ENCODE measurements around the gene CACNB2. TPM values are rescaled to one million over a fixed set of nuclear protein-coding genes. Genes with fewer than 3 reads are reported as not detected.

CACNB2 gene
- total and polyA plus RNA-seq, 10 of the 15 experiments (the other 5 are each of a cell fraction or from before 2014, with no cell fraction given) = 0.62 to 8.1 (median 1.2) TPM

- Histone ChIP-seq H3K79me2 (ENCODE audit: control insufficient read depth, insufficient read depth, low read length) (no peaks in the 10 kb centered on the region), H3K9ac (ENCODE audit: control insufficient read depth, insufficient read depth, low read length) (no peak overlapping the region), H3K27ac (ENCODE audit: control insufficient read depth, insufficient read depth) (no peak overlapping the region), H3K4me2 (ENCODE audit: control insufficient read depth, insufficient read depth) (no peak overlapping the region), H3K27me3 (replicated peaks in 1 of 2; ENCODE audit: control insufficient read depth in 2 of 2, insufficient read depth in 2 of 2, low read length in 1 of 2) (no peaks in the 10 kb centered on the region), H3K4me1 (ENCODE audit: control insufficient read depth, insufficient read depth, low read length) (no peaks in the 10 kb centered on the region), H4K20me1 (ENCODE audit: control insufficient read depth, insufficient read depth) (no peaks in the 10 kb centered on the region), H3K36me3 (ENCODE audit: control insufficient read depth in 2 of 2, insufficient read depth in 2 of 2, low read length in 1 of 2) (no peaks in the 10 kb centered on the region), H3K9me3 (replicated peaks; ENCODE audit: control insufficient read depth, insufficient read depth, low read length) (no peaks in the 10 kb centered on the region), H2AFZ (ENCODE audit: control insufficient read depth, low read depth, low read length) (no peak overlapping the region), H3K4me3 (no peak overlapping the region)
- 67% methylated on average over 5 of the region's 5 CpGs for WGBS (ENCODE audit: insufficient coverage, insufficient replicate concordance, low lambda C conversion rate, missing lambda C conversion rate)
- CTCF ChIA-PET = interaction anchor here (2.1 to 2.4 kb wide), 2 partner anchors 10 kb away, joined by 6 to 7 read pairs; no protein-coding TSS in a partner anchor
- intact Hi-C loops (cut with micrococcal nuclease; ENCODE audit: unreplicated experiment) = no loop called here
- RAD21 ChIA-PET (ENCODE audit: unreplicated experiment) = no interaction called here
- POLR2A ChIA-PET = no interaction called here
- SMC1A ChIA-PET (ENCODE audit: uncharacterized antibody, unreplicated experiment) = interaction anchor here (1.1 to 1.8 kb wide), 2 partner anchors 10 to 14 kb away, joined by 3 to 5 read pairs; no protein-coding TSS in a partner anchor
- DNase-seq (ENCODE audit: low read depth, low spot score) = no peak
- TF ChIP-seq RCOR1 (conservative IDR thresholded peaks at IDR 0.05; ENCODE audit: low read depth, low read length) (no peak), KAT2A (conservative IDR thresholded peaks at IDR 0.05; ENCODE audit: control insufficient read depth, low read depth, low read length) (no peak), SIX5 (IDR thresholded peaks at IDR 0.05; ENCODE audit: low read depth, low read length, severe bottlenecking) (no peak), REST (IDR thresholded peaks at IDR 0.05; ENCODE audit: low read depth, low read length) (no peak), RFX5 (IDR thresholded peaks at IDR 0.05; ENCODE audit: low read depth, low read length) (no peak), IKZF2 (IDR thresholded peaks at IDR 0.05) (no peak), IRF3 (IDR thresholded peaks at IDR 0.05) (no peak), JUND (IDR thresholded peaks at IDR 0.05; ENCODE audit: low read depth, low read length) (no peak), EED (IDR thresholded peaks at IDR 0.05; ENCODE audit: low read depth) (no peak), CBX5 (IDR thresholded peaks at IDR 0.05; ENCODE audit: low read depth) (no peak), RBBP5 (conservative IDR thresholded peaks at IDR 0.05) (no peak), ZBED1 (IDR thresholded peaks at IDR 0.05; ENCODE audit: borderline replicate concordance) (no peak), MTA3 (IDR thresholded peaks at IDR 0.05; ENCODE audit: borderline replicate concordance, low read length) (no peak), CHD4 (IDR thresholded peaks at IDR 0.05) (no peak), MEF2A (IDR thresholded peaks at IDR 0.05; ENCODE audit: insufficient read depth, low read depth, low read length) (no peak), BCL11A (IDR thresholded peaks at IDR 0.05; ENCODE audit: low read depth, low read length) (no peak), CBFB (IDR thresholded peaks at IDR 0.05; ENCODE audit: low read depth) (no peak), SKIL (IDR thresholded peaks at IDR 0.05; ENCODE audit: low read depth, poor library complexity, severe bottlenecking) (no peak), ETV6 (conservative IDR thresholded peaks at IDR 0.05 in 1 of 2, IDR thresholded peaks at IDR 0.05 in 1 of 2; ENCODE audit: borderline replicate concordance in 1 of 2, low read depth in 1 of 2) (no peak)
- no TSS peak for BruUV-seq (replicated peaks)
- FAIRE-seq = no peak
- in situ Hi-C loops (cut with MboI) = loop anchor here (10.0 kb wide), 1 partner anchor 622 kb away; no protein-coding TSS in a partner anchor
- ATAC-seq = no peak
These were observed 86.1 kb downstream of the CACNB2 start for GRCh38 chr10:18226336-18226735.

Measured in GM12878 (cell line).